Kidney epithelial cell (primary cell): Measurements from ENCODE around the gene OR51S1. TPM values are rescaled to one million over a fixed set of nuclear protein-coding genes. Genes with fewer than 3 reads are reported as not detected.

Experiments used
- DNase-seq: peaks from one replicate; pipeline ENCODE4 v3.0.0-alpha.2; 2010; ENCODE audit warnings: low read depth
- H3K27me3 ChIP-seq: 2 replicates; pipeline ENCODE4 v1.6.0; 2011; ENCODE audit warnings: low read length; ENCODE audit not compliant: control insufficient read depth, insufficient read depth
- H3K36me3 ChIP-seq: 2 replicates; pipeline ENCODE4 v1.5.1; 2011; ENCODE audit warnings: low read length; ENCODE audit not compliant: control insufficient read depth, insufficient read depth
- H3K4me3 ChIP-seq: 2 replicates; pipeline ENCODE4 v1.5.1; 2011; ENCODE audit warnings: low read depth, mild to moderate bottlenecking, control low read depth, low read length
- total RNA-seq: library from RNA; depleted of rRNA; stranded (reverse); fragments of >200 nt; gene quantifications from 2 replicates; pipeline ENCODE4 v1.2.3, GENCODE V29; 2015
- TF ChIP-seq, protein P1 (sequence below): IDR thresholded peaks from 2 replicates; pipeline ENCODE4 v1.5.1; 2011; ENCODE audit warnings: mild to moderate bottlenecking, moderate library complexity, low read length, control low read depth, inconsistent platforms; ENCODE audit not compliant: insufficient read depth, poor library complexity, severe bottlenecking

Gene OR51S1
- total RNA-seq, 1 donor from 2014 or later: not detected

DNA sequence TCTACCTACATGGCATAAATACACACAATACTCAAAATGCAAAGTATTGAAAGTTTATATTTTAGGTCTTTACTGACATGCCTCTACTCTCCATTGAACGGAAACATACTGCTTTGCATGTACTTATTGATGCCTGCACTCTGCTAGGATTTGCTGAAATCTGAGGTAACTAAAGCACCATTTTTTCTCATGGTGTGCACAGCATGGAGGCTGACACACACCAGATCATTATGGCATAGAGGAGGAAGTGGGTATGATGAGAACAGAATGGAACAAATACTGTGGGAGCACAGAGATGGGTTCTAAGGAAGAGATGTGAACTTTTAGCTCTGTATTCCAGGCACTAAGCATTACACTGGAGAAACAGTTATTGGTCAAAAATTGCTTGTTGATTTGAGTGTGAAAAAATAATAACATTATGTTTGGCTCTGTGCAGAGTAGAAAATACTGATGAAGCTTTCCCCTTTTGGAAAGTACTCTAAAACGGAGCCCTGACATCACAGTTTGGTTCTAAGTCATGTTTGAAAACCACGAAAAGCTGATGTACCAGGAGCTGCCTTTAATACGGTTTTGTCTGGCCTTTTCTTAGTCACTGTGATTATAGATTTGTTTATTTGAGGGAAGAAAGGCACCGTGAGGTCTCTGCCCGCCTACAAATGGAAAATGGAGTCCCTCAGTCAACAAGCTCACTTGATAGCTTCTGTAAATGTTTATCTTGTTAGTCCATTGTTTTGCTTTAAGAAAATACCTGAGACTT lies 50.4 kb downstream of the OR51S1 start:
- DNase-seq: no peak
- H3K4me3 ChIP-seq: no peak overlapping the region
- H3K36me3 ChIP-seq: no peaks in the 10 kb centered on the region
- H3K27me3 ChIP-seq: no peaks in the 10 kb centered on the region
- TF ChIP-seq, protein P1, sequence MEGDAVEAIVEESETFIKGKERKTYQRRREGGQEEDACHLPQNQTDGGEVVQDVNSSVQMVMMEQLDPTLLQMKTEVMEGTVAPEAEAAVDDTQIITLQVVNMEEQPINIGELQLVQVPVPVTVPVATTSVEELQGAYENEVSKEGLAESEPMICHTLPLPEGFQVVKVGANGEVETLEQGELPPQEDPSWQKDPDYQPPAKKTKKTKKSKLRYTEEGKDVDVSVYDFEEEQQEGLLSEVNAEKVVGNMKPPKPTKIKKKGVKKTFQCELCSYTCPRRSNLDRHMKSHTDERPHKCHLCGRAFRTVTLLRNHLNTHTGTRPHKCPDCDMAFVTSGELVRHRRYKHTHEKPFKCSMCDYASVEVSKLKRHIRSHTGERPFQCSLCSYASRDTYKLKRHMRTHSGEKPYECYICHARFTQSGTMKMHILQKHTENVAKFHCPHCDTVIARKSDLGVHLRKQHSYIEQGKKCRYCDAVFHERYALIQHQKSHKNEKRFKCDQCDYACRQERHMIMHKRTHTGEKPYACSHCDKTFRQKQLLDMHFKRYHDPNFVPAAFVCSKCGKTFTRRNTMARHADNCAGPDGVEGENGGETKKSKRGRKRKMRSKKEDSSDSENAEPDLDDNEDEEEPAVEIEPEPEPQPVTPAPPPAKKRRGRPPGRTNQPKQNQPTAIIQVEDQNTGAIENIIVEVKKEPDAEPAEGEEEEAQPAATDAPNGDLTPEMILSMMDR: no peak

Other genes with a start within 250 kb of the OR51S1 start
- gene TRIM68, start 241.0 kb downstream of the OR51S1 start, total RNA-seq: 21.9 and 25.3 TPM in 2 replicates
- gene OR51D1, start 211.7 kb downstream of the OR51S1 start, total RNA-seq: not detected in 2 replicates
- not detected in 2 replicates for gene OR51E1, start 205.2 kb downstream of the OR51S1 start, total RNA-seq
- not detected in 2 replicates for gene OR51E2, start 151.4 kb downstream of the OR51S1 start, total RNA-seq
- not detected in 2 replicates for gene MMP26, start 144.4 kb downstream of the OR51S1 start, total RNA-seq
- gene OR51F1, start 79.3 kb downstream of the OR51S1 start, total RNA-seq: not detected in 2 replicates
- not detected in 2 replicates for gene OR52R1, start 44.8 kb downstream of the OR51S1 start, total RNA-seq
- not detected in 2 replicates for gene OR51F2, start 27.9 kb downstream of the OR51S1 start, total RNA-seq
- gene OR51T1, start 32.7 kb upstream of the OR51S1 start, total RNA-seq: not detected in 2 replicates
- not detected in 2 replicates for gene OR51A7, start 54.6 kb upstream of the OR51S1 start, total RNA-seq
- gene OR51G2, start 70.1 kb upstream of the OR51S1 start, total RNA-seq: not detected in 2 replicates
- not detected in 2 replicates for gene OR51G1, start 75.1 kb upstream of the OR51S1 start, total RNA-seq
- not detected in 2 replicates for gene OR51A4, start 98.4 kb upstream of the OR51S1 start, total RNA-seq
- gene OR51A2, start 106.5 kb upstream of the OR51S1 start, total RNA-seq: not detected in 2 replicates
- not detected in 2 replicates for gene OR51L1, start 145.6 kb upstream of the OR51S1 start, total RNA-seq
- not detected in 2 replicates for gene OR52J3, start 197.3 kb upstream of the OR51S1 start, total RNA-seq
- not detected in 2 replicates for gene OR52E2, start 210.4 kb upstream of the OR51S1 start, total RNA-seq
- gene OR52E1, start 220.4 kb upstream of the OR51S1 start, total RNA-seq: not detected in 2 replicates